Measurements from ENCODE around the gene MARCKSL1. TPM values are rescaled to one million over a fixed set of nuclear protein-coding genes. Genes with fewer than 3 reads are reported as not detected.
A peak's percentile ranks its signal among the peaks of the same experiment; 100 is the strongest.

Gene MARCKSL1
- 1 to 10 TPM in 2 of 4 donors, under 1 TPM in 2; 0.75 to 2.6 (median 1.5) TPM for total RNA-seq

GRCh38 chr1:32335790-32336590, at the start of gene MARCKSL1:
Gene MARCKSL1 (minus strand): TSS chr1:32336233. CDS start chr1:32336033, 200 bp downstream.
- in situ Hi-C loops (cut with MboI; ENCODE audit: low sequenced_read_pairs in 4 of 4): no loop called here
- TF ChIP-seq, protein P1, sequence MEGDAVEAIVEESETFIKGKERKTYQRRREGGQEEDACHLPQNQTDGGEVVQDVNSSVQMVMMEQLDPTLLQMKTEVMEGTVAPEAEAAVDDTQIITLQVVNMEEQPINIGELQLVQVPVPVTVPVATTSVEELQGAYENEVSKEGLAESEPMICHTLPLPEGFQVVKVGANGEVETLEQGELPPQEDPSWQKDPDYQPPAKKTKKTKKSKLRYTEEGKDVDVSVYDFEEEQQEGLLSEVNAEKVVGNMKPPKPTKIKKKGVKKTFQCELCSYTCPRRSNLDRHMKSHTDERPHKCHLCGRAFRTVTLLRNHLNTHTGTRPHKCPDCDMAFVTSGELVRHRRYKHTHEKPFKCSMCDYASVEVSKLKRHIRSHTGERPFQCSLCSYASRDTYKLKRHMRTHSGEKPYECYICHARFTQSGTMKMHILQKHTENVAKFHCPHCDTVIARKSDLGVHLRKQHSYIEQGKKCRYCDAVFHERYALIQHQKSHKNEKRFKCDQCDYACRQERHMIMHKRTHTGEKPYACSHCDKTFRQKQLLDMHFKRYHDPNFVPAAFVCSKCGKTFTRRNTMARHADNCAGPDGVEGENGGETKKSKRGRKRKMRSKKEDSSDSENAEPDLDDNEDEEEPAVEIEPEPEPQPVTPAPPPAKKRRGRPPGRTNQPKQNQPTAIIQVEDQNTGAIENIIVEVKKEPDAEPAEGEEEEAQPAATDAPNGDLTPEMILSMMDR (IDR thresholded peaks at IDR 0.05 in 4 of 5, conservative IDR thresholded peaks at IDR 0.05 in 1 of 5): no peak
- TF ChIP-seq POLR2A (IDR thresholded peaks at IDR 0.05): peak; percentile 81 to 90
- intact Hi-C loops (cut with DNase I; ENCODE audit: low total_unique reads): loop anchor here (1.0 to 2.0 kb wide), 3 partner anchors 15 to 43 kb away; partner anchors contain the start of gene HDAC1
- peak; percentile 66 to 68 for ATAC-seq
- H3K27me3 ChIP-seq: no peaks in the 10 kb centered on the region
- H3K9me3 ChIP-seq: no peaks in the 10 kb centered on the region
- H3K4me1 ChIP-seq: peaks cover 4 to 6% of the 10 kb centered on the region in 2 donors
- peak within 1 kb of the TSS; percentile 58 to 74 (median 66) for H3K4me3 ChIP-seq
- peak within 1 kb of the TSS; percentile 29 to 62 (median 51) for H3K27ac ChIP-seq
- peaks cover 0 to 19% of the 10 kb centered on the region in 2 donors for H3K36me3 ChIP-seq
- DNase-seq: peak; percentile 31 to 45

- no peaks in the 10 kb centered on the region for H3K27me3 ChIP-seq
- no peak for ATAC-seq
- intact Hi-C loops (cut with DNase I; ENCODE audit: low total_unique reads) (no loop called here), in situ Hi-C loops (cut with MboI; ENCODE audit: low sequenced_read_pairs in 4 of 4) (no loop called here)
- H3K27ac ChIP-seq: no peak overlapping the region
- H3K4me1 ChIP-seq: no peaks in the 10 kb centered on the region
- H3K36me3 ChIP-seq: peaks cover 0 to 100% of the 10 kb centered on the region in 2 donors
- H3K4me3 ChIP-seq: no peak overlapping the region
- no peaks in the 10 kb centered on the region for H3K9me3 ChIP-seq
- no peak for DNase-seq
- TF ChIP-seq, protein P1 (IDR thresholded peaks at IDR 0.05 in 4 of 5, conservative IDR thresholded peaks at IDR 0.05 in 1 of 5): no peak
- TF ChIP-seq POLR2A (IDR thresholded peaks at IDR 0.05): no peak
Measured at GRCh38 chr1:32380057-32380456, 44.0 kb upstream of the MARCKSL1 start.

DNA sequence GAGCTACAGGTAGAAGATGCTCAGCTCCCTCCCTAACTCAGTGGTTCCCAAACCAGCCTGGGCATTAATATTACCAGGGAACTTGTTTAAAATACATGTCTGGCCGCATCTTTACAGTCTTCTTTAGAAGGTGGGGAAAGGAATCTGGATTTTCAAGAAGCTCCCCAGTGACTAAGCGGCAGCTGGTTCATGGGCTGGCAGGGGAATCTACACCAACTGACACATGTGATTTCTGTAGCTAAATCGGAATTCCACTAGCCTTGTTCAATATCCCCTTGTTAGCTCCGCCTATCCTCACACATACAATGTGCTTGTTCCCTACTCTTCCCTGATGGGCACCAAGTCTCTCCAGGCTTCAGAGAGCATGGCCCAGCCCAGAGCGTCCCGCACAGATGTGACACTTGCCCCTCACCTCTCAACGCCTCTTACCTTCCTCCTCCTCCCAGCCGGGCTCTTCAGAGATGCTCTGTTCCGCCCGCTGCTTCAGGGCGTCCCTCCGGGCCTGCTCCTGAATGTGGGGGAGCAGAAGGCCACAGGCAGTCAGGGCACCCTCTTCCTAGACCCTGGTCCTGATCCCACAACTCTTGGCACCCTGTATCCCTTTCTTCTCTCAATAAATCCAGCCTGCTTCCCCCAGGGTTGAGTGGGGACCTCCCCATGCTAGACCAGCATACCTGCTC, 41.6 kb upstream of the MARCKSL1 start:
- Histone ChIP-seq H3K27ac (no peak overlapping the region), H3K36me3 (peaks cover 0 to 100% of the 10 kb centered on the region in 2 donors), H3K4me3 (no peak overlapping the region), H3K4me1 (no peaks in the 10 kb centered on the region), H3K9me3 (no peaks in the 10 kb centered on the region), H3K27me3 (no peaks in the 10 kb centered on the region)
- no peak for TF ChIP-seq POLR2A (IDR thresholded peaks at IDR 0.05)
- TF ChIP-seq, protein P1 (IDR thresholded peaks at IDR 0.05 in 4 of 5, conservative IDR thresholded peaks at IDR 0.05 in 1 of 5): no peak
- in situ Hi-C loops (cut with MboI; ENCODE audit: low sequenced_read_pairs in 4 of 4) (no loop called here), intact Hi-C loops (cut with DNase I; ENCODE audit: low total_unique reads) (no loop called here)
- no peak for ATAC-seq
- no peak for DNase-seq

DNA sequence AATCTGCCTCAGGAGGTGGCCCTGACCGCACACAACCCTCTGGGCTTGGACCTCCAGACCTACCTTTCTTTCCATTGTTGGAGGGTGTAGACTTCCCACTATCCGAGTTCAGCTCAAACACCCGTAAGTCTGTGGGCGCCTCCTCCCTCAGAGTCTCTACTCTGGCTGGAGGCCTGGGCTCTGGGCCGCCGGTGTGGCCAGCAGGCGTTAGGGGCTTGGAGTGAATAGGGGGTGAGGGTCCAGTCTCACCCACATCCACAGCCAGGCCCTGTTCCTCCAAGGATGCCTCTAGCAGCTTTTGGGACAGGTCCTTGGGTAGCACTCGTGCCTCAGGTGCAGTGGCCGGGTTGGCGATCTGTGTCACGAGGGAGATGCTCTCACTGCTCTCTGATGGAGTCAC, 40.2 kb upstream of the MARCKSL1 start:
- H3K27me3 ChIP-seq: no peaks in the 10 kb centered on the region
- no peak for ATAC-seq
- no peak for TF ChIP-seq POLR2A (IDR thresholded peaks at IDR 0.05)
- TF ChIP-seq, protein P1 (IDR thresholded peaks at IDR 0.05 in 4 of 5, conservative IDR thresholded peaks at IDR 0.05 in 1 of 5): no peak
- peaks cover 0 to 98% of the 10 kb centered on the region in 2 donors for H3K36me3 ChIP-seq
- intact Hi-C loops (cut with DNase I; ENCODE audit: low total_unique reads): no loop called here
- H3K4me3 ChIP-seq: no peak overlapping the region
- in situ Hi-C loops (cut with MboI; ENCODE audit: low sequenced_read_pairs in 4 of 4): no loop called here
- no peak overlapping the region for H3K27ac ChIP-seq
- no peak for DNase-seq
- no peaks in the 10 kb centered on the region for H3K4me1 ChIP-seq
- no peaks in the 10 kb centered on the region for H3K9me3 ChIP-seq

Data from gastrocnemius medialis (tissue), 4 donors.